ENCODE data around the gene SEPTIN10. TPM values are rescaled to one million over a fixed set of nuclear protein-coding genes. Genes with fewer than 3 reads are reported as not detected.
A peak's percentile ranks its signal among the peaks of the same experiment; 100 is the strongest.

Gene SEPTIN10
- total and polyA plus RNA-seq, 9 of the 15 experiments (the other 6 are each of a cell fraction or from before 2014, with no cell fraction given) = 0.40 TPM; not detected in 8

DNA sequence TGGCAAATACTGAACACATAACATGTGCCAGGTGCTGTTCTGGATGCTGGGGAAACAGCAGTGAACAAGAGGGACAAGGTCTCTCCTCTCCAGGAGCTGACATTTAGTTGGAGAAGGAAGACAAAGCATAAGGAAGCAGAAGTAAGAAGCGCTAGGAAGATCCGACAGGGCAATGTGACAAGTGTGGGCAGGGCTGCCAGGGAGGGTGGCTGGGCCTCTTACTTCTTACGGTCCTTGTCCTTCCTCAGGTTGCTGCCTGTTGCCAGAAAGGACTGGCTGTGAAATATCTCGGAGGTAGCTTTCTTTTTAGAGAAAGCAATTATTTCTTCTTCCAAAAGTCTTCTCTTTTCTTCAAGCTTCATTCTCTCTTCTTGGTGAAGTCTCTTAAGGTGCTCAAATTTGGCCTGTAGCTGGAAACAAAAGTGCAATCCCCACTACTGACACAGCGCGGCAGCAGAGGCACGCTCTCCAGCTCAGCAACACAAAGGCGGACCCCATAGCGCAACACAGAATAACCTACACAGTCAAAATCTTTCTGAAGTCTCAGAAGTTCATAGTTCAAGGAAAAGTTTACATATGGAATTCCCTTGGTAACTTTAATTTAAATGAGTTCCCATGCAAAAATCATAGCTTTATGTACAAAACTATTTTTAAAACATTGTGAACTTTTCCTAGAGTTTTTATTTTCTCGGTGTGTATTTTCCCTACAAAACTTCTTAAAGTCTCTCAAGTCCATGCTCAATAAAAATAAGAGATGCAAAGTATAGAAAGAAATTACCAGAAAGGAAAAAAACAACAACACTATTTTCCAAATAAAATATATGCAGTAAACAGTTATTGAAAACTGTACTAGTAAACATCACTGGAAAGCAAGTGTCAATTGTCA lies 67.7 kb downstream of the SEPTIN10 start (continued):
- TF ChIP-seq, protein P1, sequence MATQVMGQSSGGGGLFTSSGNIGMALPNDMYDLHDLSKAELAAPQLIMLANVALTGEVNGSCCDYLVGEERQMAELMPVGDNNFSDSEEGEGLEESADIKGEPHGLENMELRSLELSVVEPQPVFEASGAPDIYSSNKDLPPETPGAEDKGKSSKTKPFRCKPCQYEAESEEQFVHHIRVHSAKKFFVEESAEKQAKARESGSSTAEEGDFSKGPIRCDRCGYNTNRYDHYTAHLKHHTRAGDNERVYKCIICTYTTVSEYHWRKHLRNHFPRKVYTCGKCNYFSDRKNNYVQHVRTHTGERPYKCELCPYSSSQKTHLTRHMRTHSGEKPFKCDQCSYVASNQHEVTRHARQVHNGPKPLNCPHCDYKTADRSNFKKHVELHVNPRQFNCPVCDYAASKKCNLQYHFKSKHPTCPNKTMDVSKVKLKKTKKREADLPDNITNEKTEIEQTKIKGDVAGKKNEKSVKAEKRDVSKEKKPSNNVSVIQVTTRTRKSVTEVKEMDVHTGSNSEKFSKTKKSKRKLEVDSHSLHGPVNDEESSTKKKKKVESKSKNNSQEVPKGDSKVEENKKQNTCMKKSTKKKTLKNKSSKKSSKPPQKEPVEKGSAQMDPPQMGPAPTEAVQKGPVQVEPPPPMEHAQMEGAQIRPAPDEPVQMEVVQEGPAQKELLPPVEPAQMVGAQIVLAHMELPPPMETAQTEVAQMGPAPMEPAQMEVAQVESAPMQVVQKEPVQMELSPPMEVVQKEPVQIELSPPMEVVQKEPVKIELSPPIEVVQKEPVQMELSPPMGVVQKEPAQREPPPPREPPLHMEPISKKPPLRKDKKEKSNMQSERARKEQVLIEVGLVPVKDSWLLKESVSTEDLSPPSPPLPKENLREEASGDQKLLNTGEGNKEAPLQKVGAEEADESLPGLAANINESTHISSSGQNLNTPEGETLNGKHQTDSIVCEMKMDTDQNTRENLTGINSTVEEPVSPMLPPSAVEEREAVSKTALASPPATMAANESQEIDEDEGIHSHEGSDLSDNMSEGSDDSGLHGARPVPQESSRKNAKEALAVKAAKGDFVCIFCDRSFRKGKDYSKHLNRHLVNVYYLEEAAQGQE (IDR thresholded peaks at IDR 0.05; ENCODE audit: borderline replicate concordance) = peak; percentile 80
- TF ChIP-seq, protein P1 (CRISPR knock-in tag; IDR thresholded peaks at IDR 0.05; ENCODE audit: low read depth) = no peak
- TF ChIP-seq, protein P2, sequence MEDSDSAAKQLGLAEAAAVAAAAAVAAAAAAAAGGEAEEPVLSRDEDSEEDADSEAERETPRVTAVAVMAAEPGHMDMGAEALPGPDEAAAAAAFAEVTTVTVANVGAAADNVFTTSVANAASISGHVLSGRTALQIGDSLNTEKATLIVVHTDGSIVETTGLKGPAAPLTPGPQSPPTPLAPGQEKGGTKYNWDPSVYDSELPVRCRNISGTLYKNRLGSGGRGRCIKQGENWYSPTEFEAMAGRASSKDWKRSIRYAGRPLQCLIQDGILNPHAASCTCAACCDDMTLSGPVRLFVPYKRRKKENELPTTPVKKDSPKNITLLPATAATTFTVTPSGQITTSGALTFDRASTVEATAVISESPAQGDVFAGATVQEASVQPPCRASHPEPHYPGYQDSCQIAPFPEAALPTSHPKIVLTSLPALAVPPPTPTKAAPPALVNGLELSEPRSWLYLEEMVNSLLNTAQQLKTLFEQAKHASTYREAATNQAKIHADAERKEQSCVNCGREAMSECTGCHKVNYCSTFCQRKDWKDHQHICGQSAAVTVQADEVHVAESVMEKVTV (CRISPR knock-in tag; IDR thresholded peaks at IDR 0.05) = peak; percentile 91
- no peak for TF ChIP-seq ZNF431 (CRISPR knock-in tag; IDR thresholded peaks at IDR 0.05)
- TF ChIP-seq GTF2F1 (IDR thresholded peaks at IDR 0.05; ENCODE audit: low read depth, low read length) = no peak
- TF ChIP-seq JUND (IDR thresholded peaks at IDR 0.05; ENCODE audit: borderline replicate concordance, low read depth, low read length) = peak; percentile 9; the same call in 1 of the 2 replicates
- no peak for TF ChIP-seq JUND (tag; IDR thresholded peaks at IDR 0.05; ENCODE audit: borderline replicate concordance, low read depth, low read length)

Data from K562 (cell line).